Effector memory CD8-positive, alpha-beta T cell (primary cell): ENCODE results near the gene GTF2F2.
"Not testable (repeated sequence)": the region's sequence is repeated elsewhere in the genome, so short reads cannot be mapped to it uniquely, and the experiment has no call there.

Experiments used
- ATAC-seq: fragments of 150-1000 bp; cut with Tn5 transposase; replicated peaks from 2 replicates; pipeline ENCODE4 v1.10.0; 2021; ENCODE audit warnings: mild to moderate bottlenecking, moderate library complexity
- DNase-seq, 3 experiments: peaks; one replicate each; pipeline ENCODE4 v3.0.0; 2021
- H3K27ac Mint-ChIP-seq, 2 donors: one replicate each; pipeline ENCODE4 v1.8.0; 2022; ENCODE audit warnings: mild to moderate bottlenecking in 2 of 2, mixed read lengths in 2 of 2, moderate library complexity in 2 of 2
- H3K27me3 Mint-ChIP-seq, 2 donors: one replicate each; pipeline ENCODE4 v1.8.0; 2022; ENCODE audit warnings: mixed read lengths in 2 of 2
- H3K36me3 Mint-ChIP-seq: one replicate; pipeline ENCODE4 v1.8.0; 2022; ENCODE audit warnings: mild to moderate bottlenecking, moderate library complexity, mixed read lengths; ENCODE audit not compliant: insufficient read depth
- H3K4me1 Mint-ChIP-seq, 2 donors: one replicate each; pipeline ENCODE4 v1.8.0; 2022; ENCODE audit warnings: low read depth in 2 of 2, mixed read lengths in 2 of 2
- H3K4me3 Mint-ChIP-seq, 2 donors: one replicate each; pipeline ENCODE4 v1.8.0; 2022; ENCODE audit warnings: mild to moderate bottlenecking in 2 of 2, mixed read lengths in 2 of 2, moderate library complexity in 2 of 2
- H3K9me3 Mint-ChIP-seq, 2 donors: one replicate each; pipeline ENCODE4 v1.8.0; 2022; ENCODE audit warnings: mixed read lengths in 2 of 2

GTF2F2 gene

DNA sequence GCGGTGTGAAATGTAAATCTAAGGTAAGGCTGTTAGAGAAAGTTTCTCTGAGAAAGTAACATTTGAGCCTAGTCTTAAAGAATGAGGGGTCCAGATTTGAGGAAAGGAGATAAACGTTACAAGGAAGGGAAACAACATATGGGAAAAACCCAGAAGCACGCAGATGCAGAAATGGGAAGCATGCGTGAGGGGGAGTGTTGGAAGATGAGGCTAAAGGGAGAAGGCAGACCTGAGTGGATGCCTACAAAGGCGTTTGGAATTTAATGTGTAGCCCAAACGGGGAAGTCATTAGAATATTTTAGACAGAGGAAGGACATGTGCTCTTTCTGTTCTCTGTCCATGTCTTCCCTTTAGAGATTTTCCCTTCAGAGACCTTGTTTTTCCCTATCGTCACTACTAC, 159.7 kb downstream of the GTF2F2 start:
- H3K27me3 Mint-ChIP-seq, result no peaks in the 10 kb centered on the region
- DNase-seq, result no peak
- H3K4me1 Mint-ChIP-seq, result peaks cover 0 to 3% of the 10 kb centered on the region in 2 donors
- no peak overlapping the region for H3K27ac Mint-ChIP-seq
- ATAC-seq, result no peak
- H3K36me3 Mint-ChIP-seq, result peaks cover 8% of the 10 kb centered on the region
- no peaks in the 10 kb centered on the region for H3K9me3 Mint-ChIP-seq
- no peak overlapping the region for H3K4me3 Mint-ChIP-seq

DNA sequence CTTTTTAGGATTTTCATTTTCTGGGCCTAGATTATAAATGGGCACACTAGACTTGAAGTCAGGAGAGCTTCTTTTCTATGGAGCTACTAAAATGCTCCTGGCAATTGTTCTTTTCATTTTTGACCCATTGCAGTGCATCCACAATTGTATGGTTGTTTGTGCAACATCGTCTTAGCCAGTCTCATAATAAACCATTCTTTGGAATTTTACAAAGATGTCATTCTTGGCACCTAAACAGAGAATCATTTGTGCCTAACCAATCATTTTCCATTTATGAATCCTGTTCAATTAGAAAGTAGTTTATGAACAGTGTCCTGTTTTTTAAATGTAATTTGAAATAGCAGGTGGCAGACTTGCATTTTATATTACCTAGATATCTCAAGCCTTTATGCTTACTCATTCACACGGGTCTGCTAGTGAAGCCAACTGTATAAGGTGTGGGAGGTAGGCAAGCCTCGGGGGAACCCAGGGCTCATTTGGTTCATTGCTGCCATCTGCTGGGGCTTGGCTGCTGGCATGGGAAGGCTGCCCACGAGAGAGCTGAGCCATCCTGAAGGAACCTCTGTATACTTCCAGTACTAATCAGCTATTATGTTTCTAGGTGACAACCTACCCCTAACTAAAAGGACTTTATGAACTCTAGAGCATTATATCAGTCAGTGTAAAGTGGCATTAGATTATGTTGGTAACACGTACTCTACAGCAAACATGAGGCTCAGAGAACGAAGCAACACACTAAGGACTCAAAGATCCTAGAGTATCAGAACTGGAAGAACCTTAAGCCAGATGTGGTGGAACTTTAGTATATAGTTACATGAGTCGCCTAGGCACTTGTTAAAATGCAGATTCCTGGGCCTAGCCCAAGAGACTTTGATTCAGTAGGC, 160.7 kb downstream of the GTF2F2 start:
- peaks cover 0 to 3% of the 10 kb centered on the region in 2 donors for H3K4me1 Mint-ChIP-seq
- no peak overlapping the region for H3K4me3 Mint-ChIP-seq
- ATAC-seq (peak; percentile 44), DNase-seq (peak in 1 of 3 experiments; percentile 6)
- no peak overlapping the region for H3K27ac Mint-ChIP-seq
- peaks cover 8% of the 10 kb centered on the region for H3K36me3 Mint-ChIP-seq
- no peaks in the 10 kb centered on the region for H3K9me3 Mint-ChIP-seq
- H3K27me3 Mint-ChIP-seq, result no peaks in the 10 kb centered on the region

DNA sequence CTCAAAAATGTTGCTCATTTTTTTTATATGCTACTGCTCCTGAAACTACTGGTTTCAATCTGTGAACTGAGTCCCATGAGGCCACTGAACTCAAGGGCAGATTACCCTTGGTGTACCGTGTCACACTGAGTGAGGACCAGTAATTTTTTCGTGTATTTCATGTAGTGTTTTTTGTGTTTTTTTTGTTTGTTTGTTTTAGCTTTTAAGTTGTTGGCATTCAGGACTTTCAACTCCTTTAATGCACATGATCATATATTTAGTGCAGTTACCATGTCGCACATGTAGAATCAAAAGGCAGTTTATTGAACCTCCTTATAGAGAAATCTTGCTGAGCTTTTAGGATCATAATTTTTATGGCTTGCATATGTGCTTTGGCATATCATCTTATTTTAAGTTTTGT, 162.7 kb downstream of the GTF2F2 start:
- ATAC-seq (no peak), DNase-seq (no peak)
- Mint-ChIP-seq H3K36me3 (peaks cover 14% of the 10 kb centered on the region), H3K27ac (no peak overlapping the region), H3K4me3 (no peak overlapping the region), H3K27me3 (no peaks in the 10 kb centered on the region), H3K4me1 (no peaks in the 10 kb centered on the region), H3K9me3 (no peaks in the 10 kb centered on the region)

DNA sequence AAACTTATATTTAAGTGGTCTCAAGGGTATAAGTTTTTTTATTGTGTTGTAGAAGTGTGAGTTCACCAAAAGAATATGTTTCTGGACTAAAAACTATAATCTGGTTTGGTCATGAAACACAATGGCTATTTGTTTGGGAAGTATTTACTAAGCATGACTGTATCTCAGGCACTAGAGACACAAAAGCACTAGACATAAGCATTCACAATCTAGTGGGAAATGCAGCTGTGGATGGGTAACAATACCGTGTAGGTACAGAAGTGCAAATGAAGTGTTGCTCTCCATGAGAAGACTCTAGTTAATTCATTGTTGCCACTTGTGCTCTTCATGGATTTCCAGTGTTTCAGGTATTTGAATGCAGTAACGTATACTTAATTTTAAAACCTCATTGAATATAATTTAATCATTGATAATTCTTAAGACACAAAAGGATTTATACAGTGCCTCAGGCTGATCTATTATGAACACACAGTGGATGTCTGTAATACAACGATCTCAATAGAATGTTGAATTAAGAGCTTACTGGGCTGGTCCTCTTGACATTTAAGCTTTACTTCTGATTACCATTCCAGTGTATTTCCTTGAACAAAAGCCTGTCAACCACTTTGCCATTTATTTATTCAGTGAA, 169.7 kb downstream of the GTF2F2 start:
- Mint-ChIP-seq H3K4me1 (no peaks in the 10 kb centered on the region), H3K4me3 (no peak overlapping the region), H3K36me3 (peaks cover 30% of the 10 kb centered on the region), H3K27me3 (no peaks in the 10 kb centered on the region), H3K9me3 (no peaks in the 10 kb centered on the region), H3K27ac (no peak overlapping the region)
- DNase-seq (no peak), ATAC-seq (no peak)

DNA sequence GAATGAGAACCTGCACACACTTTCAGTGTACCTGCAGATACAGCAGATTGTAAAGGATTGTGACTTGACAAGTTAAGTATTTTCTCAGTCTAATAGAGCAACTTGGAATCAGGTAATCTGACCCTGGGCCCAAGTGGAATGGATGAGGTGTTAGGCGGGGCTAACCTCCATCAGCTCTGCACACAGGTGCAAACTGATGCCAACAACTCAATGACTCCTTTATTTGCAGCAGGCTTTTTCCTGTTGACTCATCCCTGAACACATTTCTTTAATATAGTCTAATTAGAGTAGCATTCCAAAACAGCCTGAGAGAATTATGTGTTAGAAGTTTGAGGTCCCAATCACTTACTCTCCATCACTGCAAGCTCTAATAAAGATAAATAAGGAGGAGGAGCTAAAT, 171.9 kb downstream of the GTF2F2 start:
- Mint-ChIP-seq H3K36me3 (peaks cover 27% of the 10 kb centered on the region), H3K27ac (peak overlapping the region; percentile 9 to 18), H3K27me3 (no peaks in the 10 kb centered on the region), H3K9me3 (no peaks in the 10 kb centered on the region), H3K4me1 (peaks cover 9% of the 10 kb centered on the region in 2 donors), H3K4me3 (no peak overlapping the region)
- DNase-seq (no peak), ATAC-seq (no peak)

DNA sequence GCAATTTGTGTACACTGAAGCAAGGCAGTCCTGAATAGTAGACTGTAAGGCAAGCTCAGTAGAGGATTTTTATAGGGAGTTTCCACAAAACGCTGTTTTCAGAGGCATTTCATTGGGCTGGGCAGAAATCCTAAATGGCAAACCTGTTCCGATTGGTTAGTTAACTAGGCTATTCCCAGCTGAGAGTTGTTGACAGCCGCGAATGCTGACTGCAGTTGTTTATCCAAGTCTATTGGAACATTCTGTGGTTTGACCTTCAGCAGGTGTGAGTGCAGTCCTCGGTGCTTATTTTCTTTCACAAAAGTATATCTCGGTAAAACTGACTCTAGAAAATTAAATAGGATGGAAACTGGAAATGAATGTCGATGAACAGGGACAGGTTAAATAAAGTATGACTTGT, 175.2 kb downstream of the GTF2F2 start:
- Mint-ChIP-seq H3K4me1 (peaks cover 25 to 31% of the 10 kb centered on the region in 2 donors), H3K27me3 (no peaks in the 10 kb centered on the region), H3K9me3 (no peaks in the 10 kb centered on the region), H3K36me3 (peaks cover 12% of the 10 kb centered on the region), H3K27ac (peak overlapping the region; percentile 32 to 74), H3K4me3 (no peak overlapping the region)
- ATAC-seq, result no peak
- no peak for DNase-seq

DNA sequence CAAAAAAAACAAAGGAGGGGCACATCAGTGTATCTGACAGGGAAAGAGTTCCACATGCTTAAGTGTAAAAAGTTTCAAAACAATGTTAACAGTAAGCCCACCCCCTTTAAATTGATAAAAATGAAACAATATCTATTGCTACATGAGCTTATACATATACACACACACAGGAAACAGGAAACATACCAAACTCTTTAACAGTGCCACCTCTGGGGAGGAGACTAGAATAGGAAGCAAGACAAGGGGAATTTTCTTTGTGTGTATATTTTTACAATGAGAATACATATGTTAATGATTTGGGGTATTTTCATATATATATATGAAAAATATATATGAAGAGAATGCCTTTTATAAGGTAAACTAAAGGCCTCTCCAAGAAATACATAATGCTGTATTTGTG, 175.9 kb downstream of the GTF2F2 start:
- DNase-seq (no peak), ATAC-seq (peak; percentile 23)
- H3K4me1 Mint-ChIP-seq, result peaks cover 26 to 32% of the 10 kb centered on the region in 2 donors
- H3K36me3 Mint-ChIP-seq, result peaks cover 12% of the 10 kb centered on the region
- H3K27ac Mint-ChIP-seq, result peak overlapping the region; percentile 18 to 62
- H3K9me3 Mint-ChIP-seq, result no peaks in the 10 kb centered on the region
- no peak overlapping the region for H3K4me3 Mint-ChIP-seq
- no peaks in the 10 kb centered on the region for H3K27me3 Mint-ChIP-seq

DNA sequence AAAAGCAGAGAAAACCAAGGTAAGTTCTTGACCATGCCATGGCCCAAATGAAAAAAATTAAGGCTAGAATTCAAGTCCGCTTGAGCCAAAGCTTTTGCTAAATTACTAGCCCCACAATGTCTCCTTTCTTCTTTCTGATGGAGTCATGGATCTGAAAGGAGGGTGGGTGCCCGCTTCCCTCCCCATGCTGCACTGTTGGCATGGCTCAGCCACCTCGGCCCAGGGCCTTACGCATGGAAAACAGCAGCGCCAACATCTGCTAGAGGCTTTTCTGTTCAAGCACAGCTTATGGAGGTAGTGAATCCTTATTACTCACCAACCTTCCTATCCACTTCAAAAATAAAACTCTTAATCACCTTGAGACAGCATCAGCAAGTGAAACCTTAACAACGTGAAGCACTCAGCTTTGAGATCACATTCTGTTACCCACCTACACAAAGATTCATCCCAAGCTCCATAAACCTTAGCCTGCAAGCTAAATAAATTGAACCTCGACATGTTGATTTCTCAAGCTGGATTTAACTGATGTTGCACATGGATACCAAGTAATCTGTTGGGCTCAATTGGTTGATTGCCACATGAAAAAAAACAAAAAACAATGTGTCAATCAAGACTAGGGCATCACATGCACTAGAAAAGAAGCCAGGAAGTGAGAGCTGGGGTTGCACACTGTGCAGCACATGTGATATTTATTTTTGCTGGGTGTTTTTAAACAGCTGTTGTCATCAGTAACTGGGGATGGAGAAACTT, 177.3 kb downstream of the GTF2F2 start:
- Mint-ChIP-seq H3K36me3 (peaks cover 12% of the 10 kb centered on the region), H3K27ac (peak overlapping the region; percentile 69 to 82), H3K9me3 (no peaks in the 10 kb centered on the region), H3K4me1 (peaks cover 26 to 32% of the 10 kb centered on the region in 2 donors), H3K4me3 (no peak overlapping the region), H3K27me3 (peaks cover 3 to 4% of the 10 kb centered on the region in 2 donors)
- DNase-seq (no peak), ATAC-seq (peak; percentile 85)

DNA sequence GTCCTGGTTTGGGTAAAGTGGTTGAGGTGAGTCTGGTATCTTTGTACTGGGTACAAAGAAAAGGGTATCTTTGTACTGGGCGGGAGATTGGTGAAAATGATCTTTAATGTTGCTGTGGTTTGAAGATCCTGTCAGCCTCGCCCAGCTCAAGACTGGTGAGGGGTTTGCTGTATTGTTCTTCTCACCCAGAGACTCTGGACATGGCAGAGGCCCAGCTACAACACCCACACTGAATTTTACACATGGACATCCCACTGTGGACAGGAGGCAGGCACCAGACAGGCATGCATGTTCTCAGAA, 177.8 kb downstream of the GTF2F2 start:
- no peak for DNase-seq
- Mint-ChIP-seq H3K9me3 (no peaks in the 10 kb centered on the region), H3K4me3 (no peak overlapping the region), H3K27ac (peak overlapping the region; percentile 69 to 82), H3K4me1 (peaks cover 26 to 32% of the 10 kb centered on the region in 2 donors), H3K27me3 (peaks cover 5 to 7% of the 10 kb centered on the region in 2 donors), H3K36me3 (peaks cover 12% of the 10 kb centered on the region)
- no peak for ATAC-seq

DNA sequence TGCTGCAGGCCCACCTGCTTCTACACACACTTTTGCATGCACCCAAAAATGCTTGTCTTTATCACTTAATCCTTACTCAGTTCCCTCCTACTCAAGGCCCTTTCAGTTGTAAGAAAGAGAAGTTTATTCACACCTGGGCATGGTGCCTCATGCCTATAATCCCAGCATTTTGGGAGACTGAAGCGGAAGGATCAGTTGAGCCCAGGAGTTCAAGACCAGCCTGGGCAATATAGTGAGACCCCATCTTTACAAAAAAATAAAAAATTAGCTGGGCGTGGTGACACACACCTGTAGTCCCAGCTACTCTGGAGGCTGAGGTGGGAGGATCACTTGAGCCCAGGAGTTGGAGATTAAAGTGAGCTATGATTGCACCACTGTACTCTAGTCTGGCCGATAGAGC, 178.2 kb downstream of the GTF2F2 start:
- ATAC-seq, H3K9me3 Mint-ChIP-seq, H3K36me3 Mint-ChIP-seq, DNase-seq, H3K27me3 Mint-ChIP-seq, H3K4me3 Mint-ChIP-seq: not testable (repeated sequence)
- peaks cover 26 to 32% of the 10 kb centered on the region in 2 donors for H3K4me1 Mint-ChIP-seq
- H3K27ac Mint-ChIP-seq, result peak overlapping the region in 1 of 2 donors; percentile 82

DNA sequence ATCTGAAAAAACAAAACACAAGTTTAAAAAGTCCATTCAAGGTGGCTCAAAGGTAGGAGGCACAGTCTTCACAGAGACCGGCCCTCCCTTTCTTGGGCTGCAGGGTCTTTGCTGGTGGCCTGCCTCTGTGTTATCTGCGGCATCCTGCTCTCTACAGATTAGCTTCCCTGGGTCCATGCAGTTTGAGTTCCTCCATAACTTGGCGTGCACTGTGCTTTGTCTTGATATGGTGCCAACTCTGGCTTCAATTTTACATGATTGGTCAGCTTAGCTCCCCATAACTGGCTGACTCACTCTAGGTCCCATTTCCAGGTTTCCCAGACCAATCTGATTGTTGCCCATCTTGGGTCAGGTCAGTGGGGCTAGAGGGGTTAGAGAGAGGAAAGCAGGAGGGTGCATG, 178.9 kb downstream of the GTF2F2 start:
- ATAC-seq (no peak), DNase-seq (no peak)
- Mint-ChIP-seq H3K9me3 (no peaks in the 10 kb centered on the region), H3K4me1 (peaks cover 26 to 32% of the 10 kb centered on the region in 2 donors), H3K4me3 (no peak overlapping the region), H3K36me3 (peaks cover 4% of the 10 kb centered on the region), H3K27me3 (peaks cover 10 to 13% of the 10 kb centered on the region in 2 donors), H3K27ac (no peak overlapping the region)

DNA sequence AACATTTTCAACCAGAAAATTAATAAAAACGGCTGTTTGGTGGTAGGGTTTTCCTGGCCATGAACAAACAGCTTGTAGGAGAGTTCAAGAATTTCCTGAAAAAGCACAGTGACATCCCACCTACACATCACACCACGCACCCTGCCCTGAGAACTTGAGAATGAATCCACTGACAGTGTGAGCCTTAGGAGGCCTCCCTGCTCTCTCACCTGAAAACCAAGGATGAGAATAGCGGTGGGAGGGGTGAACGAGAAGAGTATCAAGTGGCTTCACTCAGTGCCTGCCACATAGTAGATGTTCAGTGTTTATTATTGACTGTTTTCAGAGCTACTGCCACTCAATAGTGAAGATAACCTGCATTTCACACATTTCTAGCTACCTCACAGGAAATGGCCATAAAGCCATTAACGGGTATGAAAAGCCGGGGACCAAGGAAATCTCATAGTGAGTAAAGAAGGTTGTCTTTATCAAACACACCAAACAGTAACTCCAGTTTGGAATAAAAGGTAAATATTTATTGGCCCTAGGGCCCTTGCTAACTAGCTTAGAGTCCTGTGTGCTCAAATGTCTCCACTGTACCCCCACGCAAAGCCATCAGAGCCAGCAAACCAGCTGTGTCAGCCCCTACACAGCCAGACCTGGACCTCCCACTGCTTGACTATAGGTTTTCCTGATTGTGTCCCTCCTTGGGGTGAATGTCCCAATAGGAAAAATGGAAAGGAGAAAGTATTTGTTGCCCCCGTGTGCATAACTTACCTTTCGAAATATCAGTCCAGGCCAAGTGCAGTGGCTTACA, 180.1 kb downstream of the GTF2F2 start:
- no peaks in the 10 kb centered on the region for H3K36me3 Mint-ChIP-seq
- no peak for ATAC-seq
- H3K4me1 Mint-ChIP-seq, result peaks cover 26 to 32% of the 10 kb centered on the region in 2 donors
- peaks cover 11 to 25% of the 10 kb centered on the region in 2 donors for H3K27me3 Mint-ChIP-seq
- H3K4me3 Mint-ChIP-seq, result no peak overlapping the region
- no peak for DNase-seq
- H3K9me3 Mint-ChIP-seq, result no peaks in the 10 kb centered on the region
- H3K27ac Mint-ChIP-seq, result peak overlapping the region in 1 of 2 donors; percentile 44

DNA sequence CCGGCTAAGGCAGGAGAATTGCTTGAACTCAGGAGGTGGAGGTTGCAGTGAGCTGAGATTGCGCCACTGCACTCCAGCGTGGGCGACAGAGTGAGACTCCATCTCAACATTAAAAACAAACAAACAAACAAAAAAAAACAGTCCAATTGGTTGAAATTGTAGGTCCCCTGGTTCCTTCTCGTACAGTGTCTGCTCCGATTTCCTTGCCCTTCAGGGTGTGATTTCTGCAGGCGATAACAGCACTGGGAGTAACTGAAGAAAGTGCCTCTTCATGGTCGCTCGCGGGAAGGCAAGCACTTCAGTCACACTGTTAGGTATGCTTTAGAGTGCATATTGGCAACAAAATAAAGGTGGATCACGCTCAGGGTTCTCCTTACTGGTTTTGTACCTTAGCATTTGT, 181.0 kb downstream of the GTF2F2 start:
- peaks cover 11 to 25% of the 10 kb centered on the region in 2 donors for H3K27me3 Mint-ChIP-seq
- no peak for DNase-seq
- no peak overlapping the region for H3K27ac Mint-ChIP-seq
- no peaks in the 10 kb centered on the region for H3K9me3 Mint-ChIP-seq
- ATAC-seq, result no peak
- no peaks in the 10 kb centered on the region for H3K36me3 Mint-ChIP-seq
- peaks cover 24 to 29% of the 10 kb centered on the region in 2 donors for H3K4me1 Mint-ChIP-seq
- H3K4me3 Mint-ChIP-seq, result no peak overlapping the region
